Subcutaneous abdominal adipose tissue (tissue), 5 donors: Measurements from ENCODE around the gene PHLDB3.

Experiments used
- H3K27ac ChIP-seq: one replicate; pipeline ENCODE4 v1.7.0; 2013; ENCODE audit warnings: low read depth, mild to moderate bottlenecking, inconsistent platforms, low read length, moderate library complexity
- H3K27me3 ChIP-seq, 5 donors: one replicate each; pipeline ENCODE4 v1.7.0; 2013; ENCODE audit warnings: low read length in 5 of 5, inconsistent platforms in 1 of 5; ENCODE audit not compliant: control insufficient read depth in 5 of 5, insufficient read depth in 4 of 5
- H3K36me3 ChIP-seq, 5 donors: one replicate each; pipeline ENCODE4 v1.7.0; 2013; ENCODE audit warnings: low read length in 5 of 5; ENCODE audit not compliant: control insufficient read depth in 5 of 5, insufficient read depth in 5 of 5
- H3K4me1 ChIP-seq, 5 donors: one replicate each; pipeline ENCODE4 v1.7.0; 2013; ENCODE audit warnings: low read length in 5 of 5, mild to moderate bottlenecking in 3 of 5, moderate library complexity in 1 of 5; ENCODE audit not compliant: control insufficient read depth in 5 of 5, insufficient read depth in 5 of 5
- H3K4me3 ChIP-seq, 5 donors: one replicate each; pipeline ENCODE4 v1.7.0; 2013; ENCODE audit warnings: low read length in 5 of 5, low read depth in 1 of 5
- H3K9ac ChIP-seq, 5 donors: one replicate each; pipeline ENCODE4 v1.7.0; 2013; ENCODE audit warnings: low read length in 5 of 5, mild to moderate bottlenecking in 4 of 5, moderate library complexity in 3 of 5
- H3K9me3 ChIP-seq, 5 donors: one replicate each; pipeline ENCODE4 v1.7.0; 2013; ENCODE audit warnings: low read length in 5 of 5; ENCODE audit not compliant: control insufficient read depth in 5 of 5
- donor health status: healthy.
- donor health status: healthy.
- donor health status: healthy.
- donor health status: healthy.
- donor health status: healthy.

Gene PHLDB3

DNA sequence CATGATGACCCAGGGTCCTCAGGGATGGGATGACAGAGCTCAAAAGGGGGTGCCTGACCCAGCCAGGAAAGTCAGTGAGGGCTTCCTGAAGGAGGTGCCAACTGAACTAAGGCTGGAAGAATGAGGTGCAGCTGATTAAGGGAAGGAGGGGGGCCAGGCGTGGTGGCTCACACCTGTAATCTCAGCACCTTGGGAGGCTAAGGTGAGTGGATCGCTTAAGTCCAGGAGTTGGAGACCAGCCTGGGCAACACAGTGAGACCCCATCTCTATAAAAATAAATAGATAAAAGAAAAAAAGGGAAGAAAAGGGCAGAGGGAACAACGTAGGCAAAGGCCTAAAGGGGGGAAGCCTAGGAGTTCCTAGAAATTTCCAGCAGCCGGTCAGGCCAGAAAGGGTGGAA is 30.1 kb downstream of the PHLDB3 start:
- Histone ChIP-seq H3K9me3 (no peaks in the 10 kb centered on the region), H3K4me3 (peak overlapping the region; percentile 57 to 69 (median 61)), H3K36me3 (no peaks in the 10 kb centered on the region), H3K9ac (peak overlapping the region in 4 of 5 donors; percentile 41 to 72 (median 66)), H3K27me3 (no peaks in the 10 kb centered on the region), H3K27ac (peak overlapping the region; percentile 58), H3K4me1 (peaks cover 0 to 16% (median 12%) of the 10 kb centered on the region in 5 donors)

DNA sequence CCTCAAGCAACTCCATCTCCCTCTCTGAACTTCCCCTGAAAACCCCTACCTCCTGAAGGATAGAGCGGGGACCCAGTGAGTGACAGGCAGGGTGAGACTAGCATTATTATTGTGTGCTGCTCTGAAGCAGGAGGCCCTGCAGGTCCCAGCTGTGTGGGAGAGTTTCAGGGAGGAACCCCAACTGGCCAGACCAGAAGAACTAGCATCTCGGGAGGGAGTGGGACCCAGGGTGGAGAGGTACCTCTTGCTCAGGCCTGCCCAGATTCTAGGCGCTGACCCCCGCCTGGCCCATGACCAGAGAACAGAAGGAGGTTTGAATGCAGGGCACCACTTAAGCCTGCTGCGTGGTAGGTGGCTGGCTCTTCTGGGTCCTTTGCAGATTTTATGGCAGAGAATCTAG is 33.5 kb downstream of the PHLDB3 start:
- Histone ChIP-seq H3K27me3 (peaks cover 0 to under 1% (median 0%) of the 10 kb centered on the region in 5 donors), H3K4me1 (peaks cover 0 to 24% (median 12%) of the 10 kb centered on the region in 5 donors), H3K27ac (no peak overlapping the region), H3K36me3 (no peaks in the 10 kb centered on the region), H3K9ac (no peak overlapping the region), H3K9me3 (no peaks in the 10 kb centered on the region), H3K4me3 (no peak overlapping the region)

DNA sequence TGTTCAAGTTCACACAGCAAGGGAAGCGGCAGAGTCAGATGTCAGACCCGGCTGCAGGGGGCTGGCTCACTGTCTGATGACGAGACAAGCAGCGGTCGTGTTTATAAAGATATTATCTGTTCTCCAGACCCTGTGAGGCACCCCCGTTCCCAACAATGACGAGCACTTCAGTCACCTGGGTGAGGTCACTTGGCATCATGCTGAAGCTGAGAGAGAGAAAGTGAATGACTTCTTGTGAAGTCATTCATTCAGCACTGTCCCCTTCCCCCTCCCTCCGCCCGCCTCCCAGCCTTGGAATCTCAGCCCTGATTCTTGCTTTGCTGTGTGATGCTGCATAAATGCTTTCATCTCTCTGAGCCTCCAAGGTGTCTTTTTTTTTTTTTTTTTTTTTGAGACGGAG is 34.3 kb downstream of the PHLDB3 start:
- H3K4me3 ChIP-seq, result no peak overlapping the region
- H3K36me3 ChIP-seq, result no peaks in the 10 kb centered on the region
- no peaks in the 10 kb centered on the region for H3K9me3 ChIP-seq
- H3K9ac ChIP-seq, result no peak overlapping the region
- peaks cover 0 to 8% (median 4%) of the 10 kb centered on the region in 5 donors for H3K27me3 ChIP-seq
- H3K4me1 ChIP-seq, result peaks cover 0 to 22% (median 13%) of the 10 kb centered on the region in 5 donors
- no peak overlapping the region for H3K27ac ChIP-seq

DNA sequence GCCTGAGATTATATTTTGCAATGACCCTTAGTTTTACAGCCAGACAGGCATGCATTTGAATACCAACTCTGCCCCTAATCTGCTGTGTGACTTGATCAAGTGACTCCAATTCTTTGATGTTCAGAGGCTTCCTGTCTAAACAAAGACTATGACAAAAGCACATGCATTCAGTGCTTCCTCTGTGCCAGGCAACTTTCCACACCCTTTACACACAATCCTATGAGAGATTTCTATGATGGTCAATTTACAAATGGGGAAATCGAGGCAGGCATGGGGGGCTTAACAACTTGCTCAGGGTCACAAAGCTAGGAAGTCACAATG is 35.4 kb downstream of the PHLDB3 start:
- Histone ChIP-seq H3K27ac (no peak overlapping the region), H3K4me3 (no peak overlapping the region), H3K9ac (no peak overlapping the region), H3K36me3 (no peaks in the 10 kb centered on the region), H3K4me1 (peaks cover 0 to 20% (median 11%) of the 10 kb centered on the region in 5 donors), H3K9me3 (no peaks in the 10 kb centered on the region), H3K27me3 (peaks cover 0 to 9% (median 6%) of the 10 kb centered on the region in 5 donors)

DNA sequence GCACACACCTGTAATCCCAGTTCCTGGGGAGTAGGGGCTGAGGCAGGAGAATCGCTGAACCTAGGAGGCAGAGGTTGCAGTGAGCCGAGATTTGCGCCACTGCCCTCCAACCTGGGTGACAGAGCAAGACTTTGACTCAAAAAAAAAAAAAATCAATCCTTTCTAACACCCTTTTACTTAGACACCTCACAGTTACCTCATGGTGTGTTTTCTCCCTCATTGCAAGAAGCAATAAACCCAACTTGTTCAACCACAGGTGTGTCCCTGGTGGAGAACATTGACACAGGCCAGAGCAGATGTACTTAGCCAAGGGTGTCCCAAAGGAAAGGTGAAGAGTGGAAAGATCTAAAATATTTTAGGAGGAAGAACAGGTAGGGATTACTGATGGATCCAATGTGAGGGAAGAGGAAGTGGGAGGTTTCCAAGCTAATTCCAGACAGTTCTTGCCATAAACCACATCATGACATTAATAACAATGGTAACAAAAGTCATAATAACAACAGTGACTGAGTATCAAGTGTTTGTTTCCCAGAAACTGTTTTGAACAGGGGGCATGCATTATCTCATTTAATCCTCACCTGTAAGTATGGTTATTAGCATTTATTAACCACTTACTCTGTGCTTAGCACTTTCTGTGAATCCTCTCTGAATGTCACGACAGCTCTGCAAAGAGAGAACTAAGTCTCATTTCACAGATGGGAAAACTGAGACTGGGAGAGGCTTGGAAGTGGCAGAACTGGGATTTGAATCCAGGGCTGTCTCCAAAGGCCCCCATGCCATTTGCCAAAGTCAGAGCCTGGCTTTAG is 36.0 kb downstream of the PHLDB3 start:
- Histone ChIP-seq H3K36me3 (no peaks in the 10 kb centered on the region), H3K27me3 (peaks cover 0 to 9% (median 6%) of the 10 kb centered on the region in 5 donors), H3K27ac (no peak overlapping the region), H3K4me3 (no peak overlapping the region), H3K9ac (no peak overlapping the region), H3K9me3 (no peaks in the 10 kb centered on the region), H3K4me1 (peaks cover 0 to 24% (median 16%) of the 10 kb centered on the region in 5 donors)

DNA sequence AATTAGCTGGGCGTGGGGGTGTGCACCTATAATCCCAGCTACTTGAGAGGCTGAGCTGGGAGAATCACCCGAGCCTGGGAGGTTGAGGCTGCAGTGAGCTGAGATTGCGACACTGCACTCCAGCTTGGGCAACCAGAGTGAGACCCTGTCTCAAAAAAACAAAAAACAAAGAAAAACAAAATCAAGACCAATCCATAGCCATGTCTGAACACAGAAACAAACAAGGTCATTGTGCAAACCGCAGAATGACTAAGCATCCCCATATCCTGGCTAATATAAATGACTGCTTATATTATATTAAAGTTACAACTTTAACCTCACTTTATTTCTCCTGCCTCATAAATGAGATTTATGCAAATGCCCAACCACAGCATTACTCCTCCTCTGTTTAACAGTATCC is 36.8 kb downstream of the PHLDB3 start:
- no peak overlapping the region for H3K4me3 ChIP-seq
- no peaks in the 10 kb centered on the region for H3K9me3 ChIP-seq
- peaks cover 0 to 9% (median 6%) of the 10 kb centered on the region in 5 donors for H3K27me3 ChIP-seq
- no peak overlapping the region for H3K27ac ChIP-seq
- no peaks in the 10 kb centered on the region for H3K36me3 ChIP-seq
- peaks cover 0 to 29% (median 23%) of the 10 kb centered on the region in 5 donors for H3K4me1 ChIP-seq
- H3K9ac ChIP-seq, result no peak overlapping the region

DNA sequence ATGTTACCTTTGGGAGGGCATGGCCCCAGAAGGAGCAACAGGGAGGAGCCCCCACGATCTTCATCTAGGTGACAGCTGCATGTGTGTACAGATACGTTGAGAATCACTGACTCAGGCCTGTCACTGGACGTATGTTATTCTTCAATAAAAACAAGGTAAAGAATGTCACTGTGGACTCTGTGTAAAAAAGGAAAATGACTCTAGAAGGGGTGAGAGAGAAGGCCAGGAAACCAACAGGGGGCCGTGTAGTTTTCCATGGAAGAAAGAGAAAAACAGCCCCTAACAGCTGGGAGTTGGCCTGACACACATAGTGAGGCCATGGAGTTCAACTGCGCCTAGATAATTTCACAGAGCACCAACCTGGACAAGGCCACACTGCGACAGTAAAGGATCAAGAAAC is 37.3 kb downstream of the PHLDB3 start:
- no peak overlapping the region for H3K27ac ChIP-seq
- peaks cover 0 to 30% (median 25%) of the 10 kb centered on the region in 5 donors for H3K4me1 ChIP-seq
- H3K27me3 ChIP-seq, result peaks cover 0 to 9% (median 6%) of the 10 kb centered on the region in 5 donors
- H3K4me3 ChIP-seq, result no peak overlapping the region
- no peak overlapping the region for H3K9ac ChIP-seq
- no peaks in the 10 kb centered on the region for H3K36me3 ChIP-seq
- no peaks in the 10 kb centered on the region for H3K9me3 ChIP-seq

DNA sequence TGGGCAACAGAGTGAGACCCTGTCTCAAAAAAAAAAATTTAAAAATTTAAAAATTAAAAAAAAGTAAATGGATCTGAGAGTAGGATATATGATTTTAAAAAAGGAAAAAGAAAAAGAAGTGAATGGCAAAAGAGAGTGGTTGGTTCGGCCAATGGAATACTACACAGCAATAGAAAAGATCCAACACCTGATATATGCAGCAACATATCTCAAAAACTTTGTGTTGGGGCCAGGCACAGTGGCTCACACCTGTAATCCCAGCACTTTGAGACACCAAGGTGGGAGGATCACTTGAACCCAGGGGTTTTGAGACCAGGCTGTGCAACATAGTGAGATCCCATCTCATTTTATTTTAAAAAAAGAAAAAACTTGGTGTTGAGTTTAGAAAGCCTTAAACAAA is 37.8 kb downstream of the PHLDB3 start:
- Histone ChIP-seq H3K27me3 (peaks cover 0 to 9% (median 6%) of the 10 kb centered on the region in 5 donors), H3K4me3 (no peak overlapping the region), H3K9ac (no peak overlapping the region), H3K27ac (no peak overlapping the region), H3K9me3 (no peaks in the 10 kb centered on the region), H3K4me1 (peaks cover 0 to 30% (median 25%) of the 10 kb centered on the region in 5 donors), H3K36me3 (no peaks in the 10 kb centered on the region)

DNA sequence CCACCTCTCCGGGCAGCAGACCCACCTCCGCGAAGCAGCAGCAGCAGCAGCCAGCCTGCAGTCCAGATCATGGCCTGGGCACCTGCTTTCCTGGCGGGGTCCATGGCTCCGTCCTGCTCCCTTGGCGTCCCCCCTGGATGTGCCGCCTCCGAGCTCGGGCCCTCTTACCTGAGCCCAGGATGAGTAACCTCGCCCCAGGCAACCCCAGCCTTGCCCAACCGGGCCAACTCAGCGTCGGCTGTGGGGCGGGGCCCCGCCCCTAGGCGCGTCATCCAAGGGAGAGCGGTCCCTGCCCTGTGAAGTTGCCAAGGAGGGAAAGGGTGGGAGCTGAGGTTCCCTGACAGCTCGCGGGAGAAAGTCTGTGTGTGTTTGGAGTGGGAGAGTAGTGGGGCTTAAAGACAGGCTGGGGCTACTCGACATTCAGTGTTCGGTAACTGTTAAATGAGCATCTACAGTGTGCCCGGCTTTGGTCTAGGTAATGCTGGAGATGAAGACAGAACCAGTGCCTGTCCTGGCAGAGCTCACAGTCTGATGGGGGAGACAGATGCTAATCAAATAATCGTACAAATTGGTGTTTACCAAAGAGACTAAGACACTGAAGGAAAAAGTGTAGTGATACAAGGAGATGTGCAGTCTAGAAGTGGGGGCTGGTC is 39.0 kb downstream of the PHLDB3 start, which contains the start of gene LYPD3:
TSS of gene LYPD3 (minus strand) at position 141 of the 653 bp plus-strand sequence. CDS start at position 104, 37 bp downstream.
- Histone ChIP-seq H3K27ac (no peak within 1 kb of the TSS), H3K36me3 (no peaks in the 10 kb centered on the region), H3K4me3 (peak within 1 kb of the TSS; percentile 65 to 85 (median 79)), H3K9ac (no peak within 1 kb of the TSS), H3K9me3 (no peaks in the 10 kb centered on the region), H3K27me3 (peaks cover 0 to 9% (median 6%) of the 10 kb centered on the region in 5 donors), H3K4me1 (peaks cover 0 to 30% (median 25%) of the 10 kb centered on the region in 5 donors)
